Neuronal stem cell (in vitro differentiated cells): ENCODE data around the gene SEC14L1.

Experiments
- DNase-seq: peaks from one replicate; pipeline ENCODE4 v3.0.0-alpha.2; 2013; ENCODE audit warnings: low spot score
- H2AFZ ChIP-seq: one replicate; pipeline ENCODE4 v1.6.1; 2013; ENCODE audit warnings: mild to moderate bottlenecking, low read length, inconsistent platforms
- H2AK5ac ChIP-seq: 2 replicates; pipeline ENCODE4 v1.6.1; 2013; ENCODE audit warnings: low read depth, mild to moderate bottlenecking, inconsistent platforms, low read length, moderate library complexity, mixed read lengths
- H2BK120ac ChIP-seq: 2 replicates; pipeline ENCODE4 v1.6.1; 2013; ENCODE audit warnings: low read depth, mild to moderate bottlenecking, inconsistent platforms, low read length, moderate library complexity, mixed read lengths
- H2BK12ac ChIP-seq: one replicate; pipeline ENCODE4 v1.6.1; 2013; ENCODE audit warnings: low read length, inconsistent platforms
- H2BK15ac ChIP-seq: 2 replicates; pipeline ENCODE4 v1.6.1; 2013; ENCODE audit warnings: mild to moderate bottlenecking, low read length, inconsistent platforms, mixed read lengths
- H2BK5ac ChIP-seq: one replicate; pipeline ENCODE4 v1.6.1; 2013; ENCODE audit warnings: inconsistent platforms, mild to moderate bottlenecking, low read length, moderate library complexity
- H3K14ac ChIP-seq: one replicate; pipeline ENCODE4 v1.6.1; 2013; ENCODE audit warnings: low read length, inconsistent platforms
- H3K18ac ChIP-seq: 2 replicates; pipeline ENCODE4 v1.6.1; 2013; ENCODE audit warnings: low read length, inconsistent platforms
- H3K23ac ChIP-seq: 2 replicates; pipeline ENCODE4 v1.6.1; 2013; ENCODE audit warnings: low read depth, mild to moderate bottlenecking, mixed read lengths, low read length, inconsistent platforms; ENCODE audit not compliant: poor library complexity
- H3K27ac ChIP-seq: replicated peaks from 3 replicates; pipeline ENCODE4 v1.5.1; 2013; ENCODE audit warnings: low read length, inconsistent platforms
- H3K27me3 ChIP-seq, 3 experiments: 2 replicates each; pipeline ENCODE4 v1.6.1; 2013; ENCODE audit warnings: low read length in 3 of 3, mild to moderate bottlenecking in 2 of 3, inconsistent platforms in 1 of 3, low read depth in 1 of 3, mixed read lengths in 1 of 3, moderate library complexity in 1 of 3; ENCODE audit not compliant: control insufficient read depth in 3 of 3, insufficient read depth in 3 of 3
- H3K36me3 ChIP-seq, 2 donors: replicated peaks in 1 of 2; 2 replicates each; pipeline ENCODE4 v1.6.1; 2013; ENCODE audit warnings: low read length in 2 of 2; ENCODE audit not compliant: control insufficient read depth in 2 of 2, insufficient read depth in 2 of 2
- H3K4ac ChIP-seq: 2 replicates; pipeline ENCODE4 v1.6.1; 2013; ENCODE audit warnings: inconsistent platforms, mild to moderate bottlenecking, low read length, moderate library complexity
- H3K4me1 ChIP-seq, 2 donors: 1 replicate in 1 of 2; 2 replicates in 1 of 2; pipeline ENCODE4 v1.6.1; 2013; ENCODE audit warnings: low read length in 2 of 2, low read depth in 1 of 2; ENCODE audit not compliant: control insufficient read depth in 2 of 2, insufficient read depth in 1 of 2
- H3K4me2 ChIP-seq: one replicate; pipeline ENCODE4 v1.6.1; 2013; ENCODE audit warnings: mild to moderate bottlenecking, low read length, inconsistent platforms; ENCODE audit not compliant: insufficient read depth, poor library complexity, severe bottlenecking
- H3K4me3 ChIP-seq, 2 donors: 2 replicates each; pipeline ENCODE4 v1.5.1; 2013; ENCODE audit warnings: low read length in 2 of 2, mild to moderate bottlenecking in 2 of 2, inconsistent platforms in 1 of 2, moderate library complexity in 1 of 2
- H3K79me1 ChIP-seq: one replicate; pipeline ENCODE4 v1.6.1; 2013; ENCODE audit warnings: low read depth, mild to moderate bottlenecking, inconsistent platforms, low read length, moderate library complexity
- H3K9ac ChIP-seq: one replicate; pipeline ENCODE4 v1.6.1; 2013; ENCODE audit warnings: mild to moderate bottlenecking, low read depth, low read length, inconsistent platforms; ENCODE audit not compliant: poor library complexity
- H3K9me3 ChIP-seq, 2 donors: replicated peaks in 1 of 2; 2 replicates each; pipeline versions ENCODE3 to v1.6.1; 2013; ENCODE audit warnings: low read length in 2 of 2, mild to moderate bottlenecking in 2 of 2, inconsistent platforms in 1 of 2, low read depth in 1 of 2, mixed read lengths in 1 of 2, moderate library complexity in 1 of 2; ENCODE audit not compliant: control insufficient read depth in 2 of 2, insufficient read depth in 1 of 2
- H4K8ac ChIP-seq: one replicate; pipeline ENCODE4 v1.6.1; 2013; ENCODE audit warnings: low read depth, mild to moderate bottlenecking, inconsistent platforms, low read length, moderate library complexity
- H4K91ac ChIP-seq: one replicate; pipeline ENCODE4 v1.6.1; 2013; ENCODE audit warnings: low read length, low read depth, mild to moderate bottlenecking, inconsistent platforms; ENCODE audit not compliant: poor library complexity
- WGBS, 2 donors: extraction: QIAGEN DNeasy Blood & Tissue Kit; methylation state at CpG; one replicate each; pipeline ENCODE4 v1.1.7; 2013; ENCODE audit warnings: missing lambda C conversion rate in 2 of 2, mixed read lengths in 1 of 2; ENCODE audit not compliant: insufficient read length in 2 of 2, insufficient replicate concordance in 1 of 2; ENCODE audit errors: extremely low coverage in 2 of 2; 5-methylcytosine and 5-hydroxymethylcytosine counted together

Gene SEC14L1

GRCh38 chr17:77212833-77213777 lies 72.3 kb downstream of the SEC14L1 start:
- Histone ChIP-seq H3K79me1 (no peaks in the 10 kb centered on the region), H3K14ac (peak overlapping the region; percentile 23), H3K23ac (no peak overlapping the region), H4K91ac (peak overlapping the region; percentile 6), H3K4ac (no peak overlapping the region), H4K8ac (no peak overlapping the region), H3K27ac (no peak overlapping the region), H2AFZ (no peak overlapping the region), H3K9ac (peak overlapping the region; percentile 50), H3K27me3 (no peaks in the 10 kb centered on the region), H2BK5ac (peak overlapping the region; percentile 29), H2BK15ac (no peak overlapping the region), H3K9me3 (peaks cover 0 to 2% of the 10 kb centered on the region in 2 donors), H2BK12ac (no peak overlapping the region), H3K4me3 (no peak overlapping the region), H3K36me3 (peaks cover 62 to 95% of the 10 kb centered on the region in 2 donors), H3K4me1 (peaks cover 0 to 5% of the 10 kb centered on the region in 2 donors), H3K4me2 (no peak overlapping the region), H2AK5ac (no peak overlapping the region), H3K18ac (no peak overlapping the region), H2BK120ac (peak overlapping the region; percentile 41)
- DNase-seq, result no peak
- WGBS, 2 donors, result no CpG with 5 or more reads among the region's 40 CpGs

DNA sequence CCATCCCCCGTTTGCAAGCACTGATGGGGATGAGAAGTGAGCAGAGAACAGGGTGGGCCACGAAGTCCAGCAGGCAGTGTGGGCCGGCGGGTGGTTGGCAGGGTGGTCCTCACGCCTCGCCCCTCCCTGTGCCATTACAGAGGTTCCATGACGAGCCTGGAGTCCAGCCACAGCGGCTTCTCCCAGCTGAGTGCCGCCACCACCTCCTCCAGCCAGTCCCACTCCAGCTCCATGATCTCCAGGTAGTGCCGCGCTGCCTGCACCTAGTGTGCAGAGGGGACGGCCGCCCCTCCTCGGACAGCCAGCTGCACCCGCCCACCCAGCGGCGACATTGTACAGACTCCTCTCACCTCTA lies 73.0 kb downstream of the SEC14L1 start:
- H3K23ac ChIP-seq, result no peak overlapping the region
- no peak overlapping the region for H2AFZ ChIP-seq
- H3K14ac ChIP-seq, result no peak overlapping the region
- H2BK15ac ChIP-seq, result no peak overlapping the region
- no peak overlapping the region for H3K27ac ChIP-seq
- H3K18ac ChIP-seq, result no peak overlapping the region
- H2BK120ac ChIP-seq, result peak overlapping the region; percentile 41
- H3K9me3 ChIP-seq, result peaks cover 0 to 2% of the 10 kb centered on the region in 2 donors
- H3K4ac ChIP-seq, result no peak overlapping the region
- no peak overlapping the region for H3K9ac ChIP-seq
- no peak overlapping the region for H2AK5ac ChIP-seq
- no peak overlapping the region for H2BK12ac ChIP-seq
- H2BK5ac ChIP-seq, result peak overlapping the region; percentile 29
- no peak for DNase-seq
- H4K8ac ChIP-seq, result no peak overlapping the region
- no peak overlapping the region for H3K4me3 ChIP-seq
- H3K27me3 ChIP-seq, result no peaks in the 10 kb centered on the region
- no peak overlapping the region for H4K91ac ChIP-seq
- H3K79me1 ChIP-seq, result no peaks in the 10 kb centered on the region
- H3K36me3 ChIP-seq, result peaks cover 62 to 95% of the 10 kb centered on the region in 2 donors
- peaks cover 0 to 2% of the 10 kb centered on the region in 2 donors for H3K4me1 ChIP-seq
- WGBS, 2 donors, result no CpG with 5 or more reads among the region's 17 CpGs
- H3K4me2 ChIP-seq, result no peak overlapping the region

DNA sequence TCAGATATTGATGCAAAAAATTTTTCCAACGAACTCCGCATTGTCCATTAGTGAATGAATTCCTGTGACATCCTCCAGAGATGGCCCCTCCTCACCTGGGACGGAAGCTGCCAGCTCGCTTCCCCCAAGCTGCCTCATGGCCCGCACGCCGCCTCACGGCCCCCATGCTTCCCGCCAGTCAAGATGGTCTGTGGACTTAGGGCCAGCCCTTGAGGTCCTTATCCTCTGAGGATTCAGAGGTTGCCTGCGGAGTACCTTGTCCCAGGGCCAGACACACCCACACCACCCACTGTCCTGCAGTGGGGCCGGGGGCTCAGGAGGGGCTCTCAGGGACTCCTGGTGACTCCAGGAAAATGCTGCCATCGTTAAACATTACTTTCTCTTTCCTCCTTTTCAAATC lies 73.6 kb downstream of the SEC14L1 start:
- Histone ChIP-seq H2BK12ac (no peak overlapping the region), H2AFZ (no peak overlapping the region), H3K27me3 (no peaks in the 10 kb centered on the region), H3K4me3 (no peak overlapping the region), H4K91ac (no peak overlapping the region), H3K23ac (no peak overlapping the region), H3K36me3 (peaks cover 63 to 95% of the 10 kb centered on the region in 2 donors), H3K14ac (no peak overlapping the region), H3K4me1 (no peaks in the 10 kb centered on the region), H3K79me1 (no peaks in the 10 kb centered on the region), H3K27ac (no peak overlapping the region), H2BK15ac (no peak overlapping the region), H4K8ac (no peak overlapping the region), H3K4me2 (no peak overlapping the region), H3K9ac (no peak overlapping the region), H3K18ac (no peak overlapping the region), H3K9me3 (peaks cover 0 to 2% of the 10 kb centered on the region in 2 donors), H2BK120ac (no peak overlapping the region), H2AK5ac (no peak overlapping the region), H3K4ac (no peak overlapping the region), H2BK5ac (no peak overlapping the region)
- no peak for DNase-seq
- WGBS, 2 donors, result no CpG with 5 or more reads among the region's 12 CpGs

DNA sequence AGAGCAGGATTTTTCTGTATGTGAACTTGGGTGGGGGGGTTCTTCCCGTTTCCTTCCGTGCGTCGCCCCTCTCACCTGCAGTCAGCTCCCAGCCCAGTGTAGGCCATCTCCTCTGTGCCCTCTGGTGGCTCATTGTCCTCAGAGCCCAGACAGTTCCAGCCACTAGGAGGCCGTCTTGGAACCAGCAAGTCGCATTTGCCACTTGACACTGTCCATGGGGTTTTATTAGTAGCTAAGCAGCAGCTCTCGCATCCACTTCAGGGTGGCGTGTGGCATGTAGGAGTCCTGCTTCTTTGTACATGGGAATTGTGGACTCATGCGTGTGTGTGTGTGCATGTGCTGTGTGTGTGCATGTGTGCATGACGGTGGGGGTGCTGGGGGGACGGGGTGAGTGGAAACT lies 74.0 kb downstream of the SEC14L1 start:
- Histone ChIP-seq H3K4me2 (no peak overlapping the region), H3K9ac (no peak overlapping the region), H3K4me1 (no peaks in the 10 kb centered on the region), H3K14ac (no peak overlapping the region), H3K23ac (no peak overlapping the region), H3K4ac (no peak overlapping the region), H4K8ac (no peak overlapping the region), H3K27ac (no peak overlapping the region), H3K9me3 (peaks cover 0 to 2% of the 10 kb centered on the region in 2 donors), H3K36me3 (peaks cover 61 to 93% of the 10 kb centered on the region in 2 donors), H2AK5ac (no peak overlapping the region), H3K27me3 (no peaks in the 10 kb centered on the region), H2BK120ac (no peak overlapping the region), H2BK5ac (no peak overlapping the region), H3K79me1 (no peaks in the 10 kb centered on the region), H3K18ac (no peak overlapping the region), H2AFZ (no peak overlapping the region), H3K4me3 (no peak overlapping the region), H2BK15ac (no peak overlapping the region), H4K91ac (no peak overlapping the region), H2BK12ac (no peak overlapping the region)
- DNase-seq, result no peak
- no CpG with 5 or more reads among the region's 11 CpGs for WGBS, 2 donors
